ENCODE results near the gene ARRDC2. TPM values are rescaled to one million over a fixed set of nuclear protein-coding genes. Genes with fewer than 3 reads are reported as not detected.

Gene ARRDC2
- total and polyA plus RNA-seq, 9 of the 15 experiments (the other 6 are each of a cell fraction or from before 2014, with no cell fraction given): 1.9 to 27.4 (median 15.2) TPM

- TF ChIP-seq SP1 (CRISPR knock-in tag; IDR thresholded peaks at IDR 0.05): no peak
- TF ChIP-seq NONO (IDR thresholded peaks at IDR 0.05; ENCODE audit: low read depth in 2 of 2, low read length in 1 of 2): no peak
- no peak for TF ChIP-seq ZFX (CRISPR knock-in tag; IDR thresholded peaks at IDR 0.05)
- 0 out of 2 replicates have a peak, but pooled peaks have one; percentile 1 for TF ChIP-seq GABPA (tag; conservative IDR thresholded peaks at IDR 0.05; ENCODE audit: low read depth)
- TF ChIP-seq CEBPB (tag; IDR thresholded peaks at IDR 0.05): 0 out of 2 replicates have a peak, but pooled peaks have one; percentile 4
- 0 out of 2 replicates have a peak, but pooled peaks have one; percentile 68 for TF ChIP-seq PTBP1 (IDR thresholded peaks at IDR 0.05; ENCODE audit: low read depth, low read length)
- peak; percentile 74 for TF ChIP-seq ADNP (tag; IDR thresholded peaks at IDR 0.05)
- no peak for TF ChIP-seq DLX4 (CRISPR knock-in tag; IDR thresholded peaks at IDR 0.05)
- no peak for TF ChIP-seq CHAMP1 (IDR thresholded peaks at IDR 0.05)
- no peak for TF ChIP-seq SNRNP70 (optimal IDR thresholded peaks at IDR 0.05; ENCODE audit: low read depth, low read length)
- peak; percentile 72; the same call in 1 of the 2 replicates for TF ChIP-seq HDAC2 (IDR thresholded peaks at IDR 0.05)
- TF ChIP-seq RBM25 (IDR thresholded peaks at IDR 0.05; ENCODE audit: low read depth, low read length, severe bottlenecking): peak; percentile 99
- no peak for TF ChIP-seq ZNF23 (CRISPR knock-in tag; IDR thresholded peaks at IDR 0.05)
- TF ChIP-seq CBX8 (IDR thresholded peaks at IDR 0.05; ENCODE audit: borderline replicate concordance, extremely low read depth, low read depth, low read length, poor library complexity, severe bottlenecking): no peak
- TF ChIP-seq ATF7 (IDR thresholded peaks at IDR 0.05): no peak
- no peak for TF ChIP-seq PML (IDR thresholded peaks at IDR 0.05; ENCODE audit: low read length)
- TF ChIP-seq RCOR1 (IDR thresholded peaks at IDR 0.05; ENCODE audit: borderline replicate concordance in 1 of 2, low read depth in 2 of 2, low read length in 2 of 2): peak in 1 of 2 experiments; percentile 69; a peak in 1 of 4 replicates
- no peak for TF ChIP-seq HINFP (tag; conservative IDR thresholded peaks at IDR 0.05; ENCODE audit: low read depth)
- TF ChIP-seq CCAR2 (IDR thresholded peaks at IDR 0.05; ENCODE audit: low read depth, low read length): no peak
- peak; percentile 41 to 73; a peak in 3 of 4 replicates for TF ChIP-seq KDM1A (IDR thresholded peaks at IDR 0.05)
Measured at GRCh38 chr19:18045307-18046050, 37.5 kb downstream of the ARRDC2 start (continued).
